Mesenchymal stem cell (in vitro differentiated cells and primary cell): ENCODE measurements around the gene HPSE2.

Source experiments
- DNase-seq: peaks from one replicate; pipeline ENCODE4 v3.0.0-alpha.2; 2013
- H2AFZ ChIP-seq: one replicate; pipeline ENCODE4 v1.6.1; 2013; ENCODE audit warnings: low read depth, mild to moderate bottlenecking, control low read depth, inconsistent platforms, low read length, moderate library complexity
- H2AK5ac ChIP-seq: 2 replicates; pipeline ENCODE4 v1.6.1; 2013; ENCODE audit warnings: low read length, moderate library complexity, mild to moderate bottlenecking, inconsistent platforms; ENCODE audit not compliant: severe bottlenecking
- H2BK120ac ChIP-seq: one replicate; pipeline ENCODE4 v1.6.1; 2013; ENCODE audit warnings: low read depth, mild to moderate bottlenecking, inconsistent platforms, low read length, moderate library complexity
- H2BK12ac ChIP-seq, 2 experiments: one replicate each; pipeline ENCODE4 v1.6.1; 2013; ENCODE audit warnings: inconsistent platforms in 2 of 2, low read length in 2 of 2, mild to moderate bottlenecking in 2 of 2, moderate library complexity in 2 of 2, control low read depth in 1 of 2
- H2BK15ac ChIP-seq: one replicate; pipeline ENCODE4 v1.6.1; 2013; ENCODE audit warnings: mild to moderate bottlenecking, low read depth, inconsistent platforms; ENCODE audit not compliant: poor library complexity, severe bottlenecking
- H2BK5ac ChIP-seq: 2 replicates; pipeline ENCODE4 v1.6.1; 2013; ENCODE audit warnings: low read depth, mild to moderate bottlenecking, low read length, control low read depth, inconsistent platforms; ENCODE audit not compliant: poor library complexity, severe bottlenecking
- H3K14ac ChIP-seq, 2 experiments: one replicate each; pipeline ENCODE4 v1.6.1; 2013; ENCODE audit warnings: inconsistent platforms in 2 of 2, low read length in 2 of 2, control low read depth in 1 of 2, mild to moderate bottlenecking in 1 of 2, moderate library complexity in 1 of 2
- H3K18ac ChIP-seq, 2 experiments: one replicate each; pipeline ENCODE4 v1.6.1; 2013; ENCODE audit warnings: inconsistent platforms in 2 of 2, low read length in 2 of 2, control low read depth in 1 of 2, low read depth in 1 of 2, mild to moderate bottlenecking in 1 of 2
- H3K23ac ChIP-seq, 2 experiments: one replicate each; pipeline ENCODE4 v1.6.1; 2013; ENCODE audit warnings: inconsistent platforms in 2 of 2, low read length in 2 of 2, mild to moderate bottlenecking in 2 of 2, moderate library complexity in 2 of 2, control low read depth in 1 of 2
- H3K27ac ChIP-seq: 2 replicates; pipeline ENCODE4 v1.5.1; 2013; ENCODE audit warnings: mild to moderate bottlenecking, moderate library complexity, low read length, control low read depth, inconsistent platforms; ENCODE audit not compliant: poor library complexity, severe bottlenecking
- H3K27me3 ChIP-seq, 2 experiments: 2 replicates each; pipeline versions ENCODE4 v1.6.1 to v1.7.0; 2013; ENCODE audit warnings: low read length in 2 of 2, mild to moderate bottlenecking in 2 of 2, moderate library complexity in 2 of 2, control low read depth in 1 of 2, inconsistent platforms in 1 of 2; ENCODE audit not compliant: control insufficient read depth in 1 of 2, insufficient read depth in 1 of 2
- H3K36me3 ChIP-seq, 2 experiments: 2 replicates each; pipeline versions ENCODE4 v1.6.1 to v1.7.0; 2013; ENCODE audit warnings: low read length in 2 of 2, control low read depth in 1 of 2, inconsistent platforms in 1 of 2, low read depth in 1 of 2, mild to moderate bottlenecking in 1 of 2; ENCODE audit not compliant: insufficient read depth in 2 of 2, control insufficient read depth in 1 of 2
- H3K4ac ChIP-seq, 2 experiments: one replicate each; pipeline ENCODE4 v1.6.1; 2013; ENCODE audit warnings: inconsistent platforms in 2 of 2, low read length in 2 of 2, mild to moderate bottlenecking in 2 of 2, moderate library complexity in 2 of 2, control low read depth in 1 of 2, low read depth in 1 of 2
- H3K4me1 ChIP-seq: 2 replicates; pipeline ENCODE4 v1.6.1; 2013; ENCODE audit warnings: low read depth, low read length, control low read depth; ENCODE audit not compliant: control insufficient read depth, insufficient read depth
- H3K4me2 ChIP-seq: 2 replicates; pipeline ENCODE4 v1.6.1; 2013; ENCODE audit warnings: low read length, mild to moderate bottlenecking, inconsistent platforms; ENCODE audit not compliant: poor library complexity, severe bottlenecking
- H3K4me3 ChIP-seq, 2 experiments: 2 replicates each; pipeline versions ENCODE4 v1.5.1 to v1.7.0; 2013; ENCODE audit warnings: low read length in 2 of 2, mild to moderate bottlenecking in 2 of 2, control low read depth in 1 of 2, low read depth in 1 of 2; ENCODE audit not compliant: insufficient read depth in 1 of 2
- H3K79me1 ChIP-seq: replicated peaks from 2 replicates; pipeline ENCODE4 v1.6.1; 2013; ENCODE audit warnings: mild to moderate bottlenecking, control low read depth, low read length, inconsistent platforms; ENCODE audit not compliant: poor library complexity, severe bottlenecking
- H3K9ac ChIP-seq: 2 replicates; pipeline ENCODE4 v1.7.0; 2013; ENCODE audit warnings: mild to moderate bottlenecking, low read length, moderate library complexity
- H3K9me3 ChIP-seq: 2 replicates; pipeline ENCODE4 v1.7.0; 2013; ENCODE audit warnings: mild to moderate bottlenecking, low read length; ENCODE audit not compliant: control insufficient read depth
- H4K8ac ChIP-seq: one replicate; pipeline ENCODE4 v1.6.1; 2013; ENCODE audit warnings: inconsistent platforms, mild to moderate bottlenecking, low read length, moderate library complexity
- H4K91ac ChIP-seq: one replicate; pipeline ENCODE4 v1.6.1; 2013; ENCODE audit warnings: mild to moderate bottlenecking, low read length, inconsistent platforms
- WGBS: methylation state at CpG from one replicate; pipeline ENCODE4 v1.1.7; 2013; ENCODE audit warnings: mixed read lengths; 5-methylcytosine and 5-hydroxymethylcytosine counted together
- small RNA-seq: library from polyadenylated mRNA; stranded (forward); fragments of <200 nt; extraction: miRNeasy Mini kit (QIAGEN cat#:217004); gene quantifications from one replicate; pipeline ENCODE3, GENCODE V24; 2013; ENCODE audit warnings: low read depth

The HPSE2 gene

GRCh38 chr10:98408799-98409198, 826.9 kb downstream of the HPSE2 start:
- Histone ChIP-seq H2BK15ac (no peak overlapping the region), H4K91ac (no peak overlapping the region), H3K4me1 (peaks cover 14% of the 10 kb centered on the region), H3K9ac (no peak overlapping the region), H3K27ac (no peak overlapping the region), H2BK5ac (no peak overlapping the region), H2BK120ac (no peak overlapping the region), H3K27me3 (no peaks in the 10 kb centered on the region), H3K79me1 (peaks cover 1% of the 10 kb centered on the region), H2AFZ (no peak overlapping the region), H3K23ac (no peak overlapping the region), H3K9me3 (no peaks in the 10 kb centered on the region), H3K18ac (no peak overlapping the region), H3K4me3 (no peak overlapping the region), H3K14ac (no peak overlapping the region), H3K36me3 (peaks cover 3 to 23% of the 10 kb centered on the region in 2 experiments), H4K8ac (no peak overlapping the region), H3K4ac (no peak overlapping the region), H2AK5ac (no peak overlapping the region), H3K4me2 (no peak overlapping the region), H2BK12ac (no peak overlapping the region)
- no peak for DNase-seq
- 98% methylated on average over 4 of the region's 4 CpGs for WGBS

GRCh38 chr10:98407744-98408241, 827.9 kb downstream of the HPSE2 start:
- Histone ChIP-seq H4K91ac (no peak overlapping the region), H3K79me1 (peaks cover 3% of the 10 kb centered on the region), H2BK120ac (no peak overlapping the region), H2BK15ac (no peak overlapping the region), H3K36me3 (peaks cover 3 to 31% of the 10 kb centered on the region in 2 experiments), H3K18ac (no peak overlapping the region), H3K23ac (no peak overlapping the region), H3K4ac (no peak overlapping the region), H2BK12ac (no peak overlapping the region), H3K9me3 (no peaks in the 10 kb centered on the region), H3K9ac (no peak overlapping the region), H2AK5ac (no peak overlapping the region), H2BK5ac (no peak overlapping the region), H3K4me1 (peaks cover 16% of the 10 kb centered on the region), H3K27ac (no peak overlapping the region), H3K14ac (no peak overlapping the region), H4K8ac (no peak overlapping the region), H3K27me3 (no peaks in the 10 kb centered on the region), H3K4me3 (no peak overlapping the region), H2AFZ (no peak overlapping the region), H3K4me2 (no peak overlapping the region)
- 96% methylated on average over 18 of the region's 18 CpGs for WGBS
- DNase-seq = no peak

Small RNA genes within 50 kb of the gene (small RNA-seq; reads per million reads assigned to genes)
- gene MIR4685 (2.9 reads per million, percentile 12 among the genes with 10 or more reads in this experiment), gene MIR6507 (6.9 reads per million, percentile 68 among the genes with 10 or more reads in this experiment)
